Measurements from ENCODE around the gene DLG1. TPM values are rescaled to one million over a fixed set of nuclear protein-coding genes. Genes with fewer than 3 reads are reported as not detected.

Gene DLG1
- total RNA-seq, 2 experiments from 2014 or later, result 48.9 to 95.1 TPM

DNA sequence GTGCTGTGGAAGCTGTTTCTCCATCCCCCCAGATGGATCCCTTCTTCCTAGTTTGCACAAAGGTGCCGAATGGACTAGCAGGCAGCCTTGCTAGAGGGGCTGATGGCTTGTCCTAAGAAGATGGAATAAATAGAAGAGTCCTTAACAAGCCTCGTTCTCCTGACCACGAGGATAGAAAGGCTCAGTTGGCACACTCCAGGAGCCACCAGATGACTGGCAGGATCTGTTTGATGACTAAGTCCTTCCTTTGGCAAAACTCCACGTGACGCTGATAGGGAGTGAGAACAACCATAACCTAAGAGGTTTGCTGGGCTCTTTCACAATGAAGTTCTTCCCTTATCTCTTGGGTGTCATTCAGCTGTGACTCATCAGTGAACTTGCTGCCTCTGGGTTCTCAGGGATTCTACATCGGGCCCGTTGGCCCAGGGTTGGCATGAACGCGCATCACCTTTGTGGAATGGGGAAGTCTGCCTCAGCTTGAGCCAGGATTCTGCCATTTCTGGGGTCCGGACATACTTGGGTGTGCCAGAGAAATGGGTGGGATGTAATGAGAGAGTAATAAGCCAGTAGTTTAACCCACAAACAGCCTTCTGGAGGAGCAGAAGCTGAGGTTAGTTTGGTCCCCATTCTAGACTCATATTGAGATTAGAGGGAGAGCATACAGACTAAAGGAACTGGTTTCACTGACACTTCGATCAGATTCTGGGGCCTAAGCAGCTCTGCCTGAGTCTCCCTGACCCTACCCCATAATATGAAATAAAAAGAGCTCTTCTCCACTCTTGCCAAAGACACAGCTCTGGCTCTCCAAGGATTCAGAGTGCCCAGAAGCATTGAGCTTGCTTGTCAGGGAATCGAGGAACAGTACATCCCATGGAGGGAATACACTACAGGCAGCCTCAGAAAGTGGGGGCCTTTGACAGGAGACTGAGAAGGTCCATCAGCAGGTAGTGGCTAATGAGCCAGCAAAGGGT is 266.8 kb downstream of the DLG1 start:
- DNase-seq (ENCODE audit: low spot score), result no peak
- no TSS peak for BruUV-seq (replicated peaks)
- Histone ChIP-seq H4K20me1 (ENCODE audit: insufficient read depth, low read length) (no peaks in the 10 kb centered on the region), H3K9me2 (ENCODE audit: insufficient read depth, low read length) (no peaks in the 10 kb centered on the region), H3K4me2 (ENCODE audit: low read length) (no peak overlapping the region), H3K4me1 (ENCODE audit: insufficient read depth, low read length, poor library complexity, severe bottlenecking) (peaks cover 14% of the 10 kb centered on the region), H3K79me2 (ENCODE audit: insufficient read depth, low read depth, low read length) (no peaks in the 10 kb centered on the region), H3K4me3 (ENCODE audit: low read depth, low read length, poor library complexity, severe bottlenecking) (no peak overlapping the region), H2AFZ (ENCODE audit: low read length) (no peak overlapping the region), H3K36me3 (ENCODE audit: insufficient read depth, low read length) (no peaks in the 10 kb centered on the region), H3K27ac (ENCODE audit: low read depth, low read length, poor library complexity, severe bottlenecking) (no peak overlapping the region), H3K9me3 (ENCODE audit: low read length) (no peaks in the 10 kb centered on the region)
- CTCF ChIA-PET (ENCODE audit: unreplicated experiment), result interaction anchor here (1.0 kb wide), 1 partner anchor 13 kb away, joined by 3 read pairs; no protein-coding TSS in a partner anchor
- intact Hi-C loops (cut with micrococcal nuclease; ENCODE audit: unreplicated experiment), result no loop called here
- POLR2A ChIA-PET, result interaction anchor here (0.6 to 1.2 kb wide), 3 partner anchors 132 to 215 kb away, joined by 3 to 4 read pairs (median 4); no protein-coding TSS in a partner anchor
- TF ChIP-seq, protein P1, sequence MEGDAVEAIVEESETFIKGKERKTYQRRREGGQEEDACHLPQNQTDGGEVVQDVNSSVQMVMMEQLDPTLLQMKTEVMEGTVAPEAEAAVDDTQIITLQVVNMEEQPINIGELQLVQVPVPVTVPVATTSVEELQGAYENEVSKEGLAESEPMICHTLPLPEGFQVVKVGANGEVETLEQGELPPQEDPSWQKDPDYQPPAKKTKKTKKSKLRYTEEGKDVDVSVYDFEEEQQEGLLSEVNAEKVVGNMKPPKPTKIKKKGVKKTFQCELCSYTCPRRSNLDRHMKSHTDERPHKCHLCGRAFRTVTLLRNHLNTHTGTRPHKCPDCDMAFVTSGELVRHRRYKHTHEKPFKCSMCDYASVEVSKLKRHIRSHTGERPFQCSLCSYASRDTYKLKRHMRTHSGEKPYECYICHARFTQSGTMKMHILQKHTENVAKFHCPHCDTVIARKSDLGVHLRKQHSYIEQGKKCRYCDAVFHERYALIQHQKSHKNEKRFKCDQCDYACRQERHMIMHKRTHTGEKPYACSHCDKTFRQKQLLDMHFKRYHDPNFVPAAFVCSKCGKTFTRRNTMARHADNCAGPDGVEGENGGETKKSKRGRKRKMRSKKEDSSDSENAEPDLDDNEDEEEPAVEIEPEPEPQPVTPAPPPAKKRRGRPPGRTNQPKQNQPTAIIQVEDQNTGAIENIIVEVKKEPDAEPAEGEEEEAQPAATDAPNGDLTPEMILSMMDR (conservative IDR thresholded peaks at IDR 0.05; ENCODE audit: low read length), result no peak
- TF ChIP-seq EZH2phosphoT487 (IDR thresholded peaks at IDR 0.05; ENCODE audit: borderline replicate concordance, low read depth, low read length), result no peak

DNA sequence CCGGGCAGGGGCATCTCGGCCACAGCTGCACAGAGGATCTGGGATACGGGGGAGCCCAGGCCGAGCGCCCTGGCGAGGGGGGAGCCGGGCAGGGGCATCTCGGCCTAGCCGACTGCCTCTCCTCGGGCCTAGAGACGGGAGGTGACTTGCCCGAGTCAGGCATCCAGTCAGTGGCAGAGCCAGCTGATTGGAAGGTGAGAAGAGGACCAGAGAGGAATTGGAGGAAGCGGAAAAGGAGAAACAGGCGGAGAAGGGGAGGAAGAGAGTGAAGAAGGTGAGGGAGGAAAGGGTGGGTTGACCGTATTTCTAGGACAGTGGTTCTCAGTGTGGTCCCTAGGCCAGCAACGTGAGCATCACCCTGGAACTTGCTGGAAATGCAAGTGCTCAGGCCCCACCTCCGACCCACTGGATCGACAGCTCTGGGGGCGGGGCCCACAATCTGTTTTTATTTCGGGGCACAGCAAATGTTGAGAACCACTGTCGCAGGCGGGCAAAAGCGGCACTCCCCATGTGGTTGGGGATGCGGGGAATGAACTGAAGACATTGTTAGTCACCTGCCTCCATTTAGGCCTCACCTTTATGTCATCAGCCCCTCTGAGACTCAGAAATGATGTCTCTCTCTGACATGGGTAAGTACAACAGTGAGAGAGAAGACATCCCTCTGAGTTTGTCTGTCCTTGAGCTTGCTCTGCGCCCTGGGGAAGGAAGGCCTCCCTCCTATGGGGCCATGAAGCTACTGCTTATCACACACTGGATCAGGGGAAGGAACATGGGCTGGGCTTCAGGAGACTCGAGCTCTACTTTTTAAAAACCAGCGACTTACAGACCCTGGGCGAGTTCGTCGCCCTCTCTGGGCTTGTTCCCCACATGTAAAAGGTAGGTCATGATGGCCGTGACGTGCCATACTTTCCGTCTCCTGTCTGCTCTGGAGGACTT is 267.8 kb downstream of the DLG1 start:
- BruUV-seq (replicated peaks), result no TSS peak
- H3K27ac ChIP-seq (ENCODE audit: low read depth, low read length, poor library complexity, severe bottlenecking), result no peak overlapping the region
- no peaks in the 10 kb centered on the region for H3K79me2 ChIP-seq (ENCODE audit: insufficient read depth, low read depth, low read length)
- H3K4me1 ChIP-seq (ENCODE audit: insufficient read depth, low read length, poor library complexity, severe bottlenecking), result peaks cover 14% of the 10 kb centered on the region
- intact Hi-C loops (cut with micrococcal nuclease; ENCODE audit: unreplicated experiment), result no loop called here
- no peak overlapping the region for H3K4me3 ChIP-seq (ENCODE audit: low read depth, low read length, poor library complexity, severe bottlenecking)
- no peak for TF ChIP-seq EZH2phosphoT487 (IDR thresholded peaks at IDR 0.05; ENCODE audit: borderline replicate concordance, low read depth, low read length)
- TF ChIP-seq, protein P1 (conservative IDR thresholded peaks at IDR 0.05; ENCODE audit: low read length), result no peak
- H3K9me2 ChIP-seq (ENCODE audit: insufficient read depth, low read length), result no peaks in the 10 kb centered on the region
- DNase-seq (ENCODE audit: low spot score), result no peak
- no peaks in the 10 kb centered on the region for H4K20me1 ChIP-seq (ENCODE audit: insufficient read depth, low read length)
- H3K4me2 ChIP-seq (ENCODE audit: low read length), result no peak overlapping the region
- POLR2A ChIA-PET, result interaction anchor here (0.6 to 1.0 kb wide), 2 partner anchors 42 to 131 kb away, joined by 3 read pairs; no protein-coding TSS in a partner anchor
- H3K9me3 ChIP-seq (ENCODE audit: low read length), result no peaks in the 10 kb centered on the region
- CTCF ChIA-PET (ENCODE audit: unreplicated experiment), result interaction anchor here (1.0 to 1.7 kb wide), 2 partner anchors 11 to 14 kb away, joined by 3 to 5 read pairs; no protein-coding TSS in a partner anchor
- H2AFZ ChIP-seq (ENCODE audit: low read length), result no peak overlapping the region
- no peaks in the 10 kb centered on the region for H3K36me3 ChIP-seq (ENCODE audit: insufficient read depth, low read length)
